Ectodermal cell (in vitro differentiated cells): ENCODE measurements around the gene ADARB2.
"Not testable (repeated sequence)": the region's sequence is repeated elsewhere in the genome, so short reads cannot be mapped to it uniquely, and the experiment has no call there.

Source experiments
- H3K27ac ChIP-seq: 2 replicates; pipeline ENCODE4 v1.7.0; 2013; ENCODE audit warnings: mild to moderate bottlenecking, low read depth, low read length; ENCODE audit not compliant: insufficient read depth, poor library complexity, severe bottlenecking
- H3K27me3 ChIP-seq: 2 replicates; pipeline ENCODE4 v1.7.0; 2013; ENCODE audit warnings: mild to moderate bottlenecking, low read length; ENCODE audit not compliant: insufficient read depth, control insufficient read depth, poor library complexity, severe bottlenecking
- H3K36me3 ChIP-seq: one replicate; pipeline ENCODE4 v1.7.0; 2013; ENCODE audit warnings: low read length; ENCODE audit not compliant: control insufficient read depth, insufficient read depth
- H3K4me1 ChIP-seq: one replicate; pipeline ENCODE4 v1.7.0; 2013; ENCODE audit warnings: low read length; ENCODE audit not compliant: control insufficient read depth, insufficient read depth
- H3K4me3 ChIP-seq: 2 replicates; pipeline ENCODE4 v1.7.0; 2013; ENCODE audit warnings: low read depth, low read length, control low read depth; ENCODE audit not compliant: insufficient read depth
- H3K9me3 ChIP-seq: 2 replicates; pipeline ENCODE4 v1.7.0; 2013; ENCODE audit warnings: mild to moderate bottlenecking, low read length, moderate library complexity; ENCODE audit not compliant: control insufficient read depth
- WGBS, 2 experiments: methylation state at CpG; one replicate each; pipeline ENCODE4 v1.1.7; 2013; ENCODE audit warnings: missing lambda C conversion rate in 2 of 2; 5-methylcytosine and 5-hydroxymethylcytosine counted together

Gene ADARB2

DNA sequence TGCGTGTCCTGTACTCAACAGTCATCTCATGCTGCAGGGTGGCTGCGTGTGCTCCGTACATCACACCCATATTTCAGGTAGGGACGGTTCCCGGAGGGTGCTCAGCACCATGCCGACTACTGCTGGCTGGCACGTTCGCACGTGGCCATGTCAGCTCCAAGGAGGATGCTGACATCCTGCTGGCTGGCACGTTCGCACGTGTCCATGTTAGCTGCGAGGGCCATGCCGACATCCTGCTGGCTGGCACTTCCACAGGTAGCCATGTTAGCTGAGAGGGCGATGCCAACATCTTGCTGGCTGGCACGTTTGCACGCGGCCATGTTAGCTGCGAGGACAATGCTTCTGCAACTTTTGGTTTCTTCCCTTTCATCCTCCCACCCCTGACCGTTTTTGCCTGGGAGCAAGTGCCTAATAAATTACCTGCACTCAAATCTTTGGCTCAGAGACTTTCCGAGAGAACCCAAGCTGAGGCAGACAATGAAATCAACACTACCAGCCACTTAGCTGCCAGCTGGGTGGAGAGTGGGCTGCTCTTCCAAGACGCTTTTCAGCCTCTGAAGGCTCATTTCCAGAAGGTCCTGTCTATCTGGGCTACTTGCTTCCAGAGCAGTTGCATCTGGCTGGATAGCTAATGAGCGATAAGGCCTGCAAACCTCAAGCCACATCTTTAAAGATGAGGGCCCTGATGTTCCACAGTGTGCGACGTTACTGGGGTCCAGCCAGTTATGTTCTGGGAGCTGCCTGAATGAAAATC is 576.6 kb downstream of the ADARB2 start:
- Histone ChIP-seq H3K4me3 (no peak overlapping the region), H3K36me3 (no peaks in the 10 kb centered on the region), H3K4me1 (no peaks in the 10 kb centered on the region), H3K27ac (no peak overlapping the region), H3K9me3 (no peaks in the 10 kb centered on the region), H3K27me3 (no peaks in the 10 kb centered on the region)
- 91 to 93% methylated on average over 25 of the region's 25 CpGs for WGBS, 2 experiments

GRCh38 chr10:1159131-1160061 is 577.9 kb downstream of the ADARB2 start:
- WGBS, 2 experiments = 92 to 93% methylated on average over 59 of the region's 59 CpGs
- Histone ChIP-seq H3K27ac (no peak overlapping the region), H3K4me1 (no peaks in the 10 kb centered on the region), H3K4me3 (no peak overlapping the region), H3K27me3 (no peaks in the 10 kb centered on the region), H3K9me3 (no peaks in the 10 kb centered on the region), H3K36me3 (no peaks in the 10 kb centered on the region)

GRCh38 chr10:1158536-1158935 is 578.8 kb downstream of the ADARB2 start:
- not testable (repeated sequence) for H3K9me3 ChIP-seq, H3K27me3 ChIP-seq, H3K4me3 ChIP-seq, H3K27ac ChIP-seq, H3K4me1 ChIP-seq, H3K36me3 ChIP-seq
- WGBS, 2 experiments = 94% methylated on average over 8 to 10 of the region's 10 CpGs

DNA sequence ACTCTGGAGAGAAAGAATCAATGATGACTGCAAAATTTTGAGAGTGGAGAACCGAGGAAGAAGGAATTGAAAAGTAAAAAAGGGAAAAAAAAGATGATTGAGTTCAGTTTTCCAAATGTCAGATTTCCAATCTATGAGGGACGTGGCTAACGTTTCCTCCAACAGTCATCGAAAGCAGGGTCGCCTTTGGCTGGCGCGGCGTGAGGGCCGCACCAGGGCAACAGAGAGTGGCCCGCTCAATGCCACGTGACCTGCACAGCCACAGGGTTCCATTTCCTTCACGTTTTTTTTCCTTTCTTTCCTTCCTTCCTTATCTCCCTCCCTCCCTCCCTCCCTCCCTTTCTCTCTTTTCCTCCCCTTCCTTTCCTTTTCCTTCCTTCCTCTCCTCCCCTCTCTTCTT is 579.3 kb downstream of the ADARB2 start:
- Histone ChIP-seq H3K36me3 (no peaks in the 10 kb centered on the region), H3K27ac (no peak overlapping the region), H3K4me1 (no peaks in the 10 kb centered on the region), H3K4me3 (no peak overlapping the region), H3K9me3 (no peaks in the 10 kb centered on the region), H3K27me3 (no peaks in the 10 kb centered on the region)
- WGBS, 2 experiments = 94 to 96% methylated on average over 12 of the region's 12 CpGs

DNA sequence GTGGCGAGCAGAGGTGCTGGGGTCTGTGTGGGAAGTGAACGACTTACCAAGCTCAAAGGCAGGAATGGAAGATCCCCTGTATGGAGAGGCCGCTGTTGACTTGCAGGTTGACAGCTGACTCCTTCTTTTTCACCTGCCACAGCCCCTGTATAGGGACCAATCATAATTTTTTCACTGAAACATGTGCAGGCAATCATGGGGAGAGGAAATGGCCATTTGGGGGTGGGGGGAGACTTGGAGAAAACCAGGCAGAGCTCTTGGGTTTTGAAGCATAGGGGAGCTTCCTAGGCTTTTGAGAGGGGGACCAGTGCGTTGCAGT is 579.8 kb downstream of the ADARB2 start:
- H3K4me3 ChIP-seq = no peak overlapping the region

DNA sequence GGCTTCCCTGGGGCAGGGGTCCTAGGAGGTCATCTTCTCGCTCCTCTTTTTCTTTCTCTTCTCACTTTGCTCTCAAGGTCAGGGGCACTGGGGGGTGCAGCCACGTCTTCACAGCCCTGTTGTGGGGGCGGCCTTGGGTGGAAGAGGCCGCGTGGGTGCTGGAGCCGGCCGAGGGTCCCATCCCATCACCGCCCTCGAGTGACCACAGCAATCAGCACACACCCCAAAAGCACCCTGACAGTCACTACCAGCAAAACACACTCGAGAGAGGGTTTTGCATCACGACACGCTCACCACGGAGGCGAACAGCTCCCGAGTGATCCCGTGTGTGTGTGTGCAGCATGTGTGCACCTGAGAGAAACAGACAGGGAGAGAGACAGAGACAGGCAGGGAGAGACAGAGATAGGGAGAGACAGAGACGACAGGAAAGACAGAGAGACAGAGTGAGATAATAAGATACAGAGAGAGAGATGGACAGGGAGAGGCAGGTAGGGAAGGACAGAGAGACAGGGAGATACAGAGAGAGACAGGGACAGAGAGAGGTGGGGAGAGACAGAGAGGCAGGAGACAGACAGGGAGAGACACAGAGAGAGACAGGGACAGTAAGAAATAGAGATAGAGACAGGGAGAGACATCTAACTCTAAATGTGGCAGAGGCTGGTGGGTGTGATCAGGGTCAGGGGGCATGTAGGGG is 580.3 kb downstream of the ADARB2 start:
- no peak overlapping the region for H3K4me3 ChIP-seq
- 91 to 92% methylated on average over 17 of the region's 17 CpGs for WGBS, 2 experiments

More for the DNA sequence above, 579.8 kb downstream of the ADARB2 start:
- no peaks in the 10 kb centered on the region for H3K9me3 ChIP-seq
- no peaks in the 10 kb centered on the region for H3K4me1 ChIP-seq
- no peak overlapping the region for H3K27ac ChIP-seq
- 91 to 93% methylated on average over 4 of the region's 4 CpGs for WGBS, 2 experiments
- no peaks in the 10 kb centered on the region for H3K27me3 ChIP-seq
- H3K36me3 ChIP-seq = no peaks in the 10 kb centered on the region

DNA sequence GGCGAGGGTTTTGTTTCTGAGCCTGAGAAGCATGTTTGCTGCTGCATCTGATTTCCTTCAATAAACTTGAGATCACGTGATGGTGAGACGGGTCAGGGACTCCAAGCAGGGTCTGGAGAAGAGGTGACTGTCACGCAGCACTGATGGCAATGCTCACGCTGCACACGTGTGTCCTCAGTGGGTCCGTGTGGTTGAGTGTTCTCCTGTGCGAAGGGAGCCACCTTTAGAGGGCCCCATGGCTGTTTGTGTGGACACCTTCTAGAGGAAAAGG is 580.8 kb downstream of the ADARB2 start:
- H3K4me3 ChIP-seq = no peak overlapping the region
- H3K4me1 ChIP-seq = no peaks in the 10 kb centered on the region
- H3K9me3 ChIP-seq = no peaks in the 10 kb centered on the region
- no peaks in the 10 kb centered on the region for H3K36me3 ChIP-seq
- H3K27ac ChIP-seq = no peak overlapping the region
- 93 to 97% methylated on average over 8 of the region's 8 CpGs for WGBS, 2 experiments
- H3K27me3 ChIP-seq = no peaks in the 10 kb centered on the region

More for the DNA sequence above, 580.3 kb downstream of the ADARB2 start:
- H3K9me3 ChIP-seq = no peaks in the 10 kb centered on the region
- no peaks in the 10 kb centered on the region for H3K27me3 ChIP-seq
- no peaks in the 10 kb centered on the region for H3K4me1 ChIP-seq
- no peaks in the 10 kb centered on the region for H3K36me3 ChIP-seq
- H3K27ac ChIP-seq = no peak overlapping the region

DNA sequence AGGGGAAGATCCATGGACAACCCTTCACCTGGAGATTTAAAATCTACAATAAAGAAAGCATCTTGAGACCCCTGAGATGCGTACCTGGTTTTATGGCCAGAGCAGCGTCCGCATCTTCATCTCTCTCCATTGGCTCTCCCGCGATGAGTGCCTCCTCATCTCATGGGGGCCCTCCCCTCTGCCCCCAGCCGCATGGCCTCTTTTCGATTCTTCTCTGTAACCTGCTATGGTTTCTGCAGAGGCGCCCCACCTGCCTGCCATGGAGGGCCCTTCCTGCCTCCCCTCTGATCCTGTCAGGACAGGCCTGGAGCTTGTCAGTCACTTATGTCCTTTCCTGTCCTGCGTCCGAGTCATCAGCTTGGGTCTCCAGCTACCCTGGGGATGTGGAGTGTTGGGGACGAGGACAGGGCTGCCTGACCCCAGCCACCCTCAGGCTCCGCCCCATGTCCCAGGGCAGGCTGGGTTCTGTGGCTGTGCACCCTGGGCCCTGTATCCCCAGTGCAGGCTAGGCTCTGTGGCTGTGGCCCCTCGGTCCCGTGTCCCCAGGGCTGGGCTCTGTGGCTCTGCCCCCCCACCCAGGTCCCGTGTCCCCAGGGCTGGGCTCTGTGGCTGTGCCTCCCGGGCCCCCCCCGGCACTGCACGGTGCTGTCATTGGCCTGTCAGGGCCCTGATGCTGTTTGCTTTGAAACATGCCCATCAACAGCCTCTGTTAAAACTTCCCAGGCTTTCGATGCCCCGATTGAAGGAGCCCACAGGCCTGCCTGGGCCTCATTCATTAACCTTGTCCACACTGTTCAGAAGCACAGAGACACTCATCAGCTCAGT is 581.3 kb downstream of the ADARB2 start:
- Histone ChIP-seq H3K9me3 (no peaks in the 10 kb centered on the region), H3K36me3 (no peaks in the 10 kb centered on the region), H3K4me1 (no peaks in the 10 kb centered on the region), H3K4me3 (no peak overlapping the region), H3K27me3 (no peaks in the 10 kb centered on the region), H3K27ac (no peak overlapping the region)
- 90% methylated on average over 20 of the region's 20 CpGs for WGBS, 2 experiments

DNA sequence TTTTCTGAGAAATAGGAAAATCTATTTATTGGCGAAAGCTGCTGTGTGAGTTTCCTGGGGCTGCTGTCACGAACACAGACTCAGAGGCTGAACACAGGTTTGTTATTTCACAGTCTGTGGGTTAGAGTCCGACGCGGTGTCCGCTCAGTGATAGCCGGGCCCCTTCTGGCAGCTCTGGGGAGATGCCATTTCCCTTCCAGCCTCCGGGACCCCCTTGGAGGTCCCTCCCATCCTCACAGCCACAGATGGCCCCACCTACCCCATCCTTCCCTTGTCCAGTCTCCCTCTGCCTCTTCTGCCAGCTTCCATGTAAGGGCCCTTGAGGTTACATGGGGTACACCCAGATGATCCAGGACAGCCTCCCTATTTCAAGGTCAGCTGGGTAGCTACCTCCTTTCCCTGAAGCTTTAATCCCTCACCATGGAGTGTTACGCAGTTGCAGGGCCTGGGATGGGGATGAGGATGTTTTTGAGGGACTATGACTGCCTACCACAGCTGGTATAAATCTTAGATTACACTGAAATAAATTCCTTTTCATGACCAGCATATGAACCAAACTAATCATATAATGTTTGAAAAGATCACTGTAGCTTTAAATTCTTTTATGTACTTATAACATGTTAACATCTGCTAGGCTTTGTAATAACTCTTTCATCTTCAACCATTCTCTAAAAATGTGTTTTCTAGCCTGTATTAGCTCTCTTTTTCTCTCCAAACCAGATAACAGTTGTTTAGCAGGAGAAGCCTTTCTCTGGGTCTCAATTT is 582.6 kb downstream of the ADARB2 start:
- H3K27ac ChIP-seq = no peak overlapping the region
- no peaks in the 10 kb centered on the region for H3K4me1 ChIP-seq
- no peaks in the 10 kb centered on the region for H3K36me3 ChIP-seq
- 90 to 93% methylated on average over 8 of the region's 9 CpGs for WGBS, 2 experiments
- H3K27me3 ChIP-seq = no peaks in the 10 kb centered on the region
- H3K9me3 ChIP-seq = no peaks in the 10 kb centered on the region
- no peak overlapping the region for H3K4me3 ChIP-seq
